NCI-H2196 treated with DMSO at 0.1 percent for 48 hours (cell line): ENCODE measurements around the gene SCFD2.
"Not testable (repeated sequence)": the region's sequence is repeated elsewhere in the genome, so short reads cannot be mapped to it uniquely, and the experiment has no call there.

Experiments used
- DNase-seq: peaks from one replicate; lab custom pipeline; 2025; ENCODE audit not compliant: unreplicated experiment; lab: John Stamatoyannopoulos, UW

Gene SCFD2

DNA sequence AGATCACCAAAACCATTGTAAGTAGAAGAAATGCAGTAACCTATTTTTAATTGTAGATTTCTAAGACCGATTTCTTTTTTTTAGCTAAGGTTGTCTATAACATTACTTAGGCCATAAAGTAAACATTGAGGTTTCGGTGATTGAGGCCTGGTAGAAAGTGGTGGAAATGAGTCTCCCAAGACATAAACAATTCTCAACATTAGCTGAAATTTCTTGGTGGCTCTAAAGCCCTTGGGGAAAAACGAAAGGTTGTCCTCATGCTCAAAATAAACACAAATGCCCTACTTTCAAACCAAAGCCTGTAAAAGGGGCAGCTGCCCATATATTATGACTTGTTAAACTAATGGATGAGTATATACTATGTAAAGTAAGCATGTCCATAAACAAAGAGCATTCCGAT is 98.8 kb downstream of the SCFD2 start:
- DNase-seq, result no peak

DNA sequence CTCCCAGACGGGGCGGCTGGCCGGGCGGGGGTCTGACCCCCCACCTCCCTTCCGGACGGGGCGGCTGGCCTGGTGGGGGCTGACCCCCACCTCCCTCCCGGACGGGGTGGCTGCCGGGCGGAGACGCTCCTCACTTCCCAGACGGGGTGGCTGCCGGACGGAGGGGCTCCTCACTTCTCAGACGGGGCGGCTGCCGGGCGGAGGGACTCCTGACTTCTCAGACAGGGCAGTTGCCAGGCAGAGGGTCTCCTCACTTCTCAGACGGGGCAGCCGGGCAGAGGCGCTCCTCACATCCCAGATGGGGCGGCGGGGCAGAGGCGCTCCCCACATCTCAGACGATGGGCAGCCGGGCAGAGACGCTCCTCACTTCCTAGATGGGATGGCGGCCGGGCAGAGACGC is 109.9 kb downstream of the SCFD2 start:
- DNase-seq, result not testable (repeated sequence)

DNA sequence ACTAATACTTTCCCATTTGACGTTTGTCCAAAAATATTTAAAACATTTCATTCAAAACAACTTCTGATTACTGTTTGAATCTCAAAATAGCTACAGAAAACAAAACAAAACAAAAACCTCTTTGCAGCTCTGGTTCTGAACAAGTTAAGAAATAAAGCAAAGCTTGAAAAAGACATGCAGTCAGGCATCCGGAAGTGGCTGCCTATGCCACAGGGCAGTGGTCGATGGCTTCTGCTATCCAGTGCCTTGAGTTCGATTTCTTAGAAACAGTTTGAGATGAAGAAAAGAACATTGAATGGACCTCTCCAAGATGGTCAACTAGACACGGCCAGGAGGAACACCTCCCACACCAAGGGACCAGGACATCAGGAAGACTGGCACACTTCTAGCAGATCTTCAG is 125.3 kb downstream of the SCFD2 start:
- DNase-seq, result no peak

GRCh38 chr4:53238352-53238751 is 127.5 kb downstream of the SCFD2 start:
- not testable (repeated sequence) for DNase-seq

DNA sequence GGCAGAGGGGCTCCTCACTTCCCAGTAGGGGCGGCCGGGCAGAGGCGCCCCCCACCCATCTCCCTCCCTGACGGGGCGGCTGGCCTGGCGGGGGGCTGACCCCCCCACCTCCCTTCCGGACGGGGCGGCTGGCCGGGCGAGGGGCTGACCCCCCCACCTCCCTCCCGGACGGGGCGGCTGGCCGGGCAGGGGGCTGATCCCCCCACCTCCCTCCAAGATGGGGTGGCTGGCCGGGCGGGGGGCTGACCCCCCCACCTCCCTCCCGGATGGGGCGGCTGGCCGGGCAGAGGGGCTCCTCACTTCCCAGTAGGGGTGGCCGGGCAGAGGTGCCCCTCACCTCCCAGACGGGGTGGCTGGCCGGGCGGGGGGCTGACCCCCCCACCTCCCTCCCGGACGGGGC is 128.1 kb downstream of the SCFD2 start:
- not testable (repeated sequence) for DNase-seq

DNA sequence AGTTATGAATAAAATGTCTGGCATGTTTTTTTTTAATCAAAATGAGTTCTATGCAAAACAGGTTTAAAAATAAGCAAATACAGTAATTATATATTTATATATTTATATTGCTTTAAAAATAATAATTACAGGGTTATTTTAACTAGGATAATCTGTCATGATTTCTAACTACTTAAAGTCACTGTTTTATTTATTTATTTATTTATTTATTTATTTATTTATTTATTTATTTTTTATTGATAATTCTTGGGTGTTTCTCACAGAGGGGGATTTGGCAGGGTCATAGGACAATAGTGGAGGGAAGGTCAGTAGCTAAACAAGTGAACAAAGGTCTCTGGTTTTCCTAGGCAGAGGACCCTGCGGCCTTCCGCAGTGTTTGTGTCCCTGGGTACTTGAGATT is 129.2 kb downstream of the SCFD2 start:
- DNase-seq, result not testable (repeated sequence)

GRCh38 chr4:53235547-53235946 is 130.3 kb downstream of the SCFD2 start:
- no peak for DNase-seq

DNA sequence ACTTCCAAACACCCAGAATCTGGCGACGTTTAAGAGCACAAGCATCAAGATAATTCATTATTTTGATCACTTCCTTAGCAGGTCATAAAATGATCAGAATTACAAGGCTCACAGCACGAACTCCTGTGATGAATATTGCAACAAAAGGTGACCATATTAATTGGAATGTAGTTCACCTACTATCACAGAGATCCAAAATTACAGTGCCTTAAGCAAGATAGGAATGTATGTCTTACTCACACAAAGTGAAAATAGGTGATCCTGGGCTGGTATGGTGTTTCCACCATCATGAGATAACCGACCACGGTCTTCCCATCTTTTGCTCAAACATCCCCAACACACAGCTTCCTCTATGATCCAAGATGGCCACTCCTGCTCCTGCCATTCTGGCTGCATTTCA is 131.2 kb downstream of the SCFD2 start:
- DNase-seq, result no peak

DNA sequence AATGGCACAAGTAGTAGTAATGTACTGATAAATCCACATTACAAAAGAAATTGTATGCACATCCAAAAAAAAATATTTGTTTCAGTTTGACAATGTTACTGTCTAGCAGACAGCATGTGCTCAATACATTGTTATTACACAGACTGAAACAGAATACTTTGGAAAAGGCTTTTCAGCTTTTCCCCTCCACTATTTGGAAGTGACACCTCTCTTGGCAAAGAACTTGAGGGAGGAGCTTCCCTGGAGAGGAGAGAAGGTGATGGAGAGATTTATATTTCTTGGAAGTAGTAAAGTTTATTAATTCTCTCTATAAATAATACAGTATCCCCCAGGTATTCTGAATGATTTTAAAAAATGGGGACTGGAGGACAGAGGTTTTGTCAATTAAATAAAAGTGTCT is 131.8 kb downstream of the SCFD2 start:
- DNase-seq, result no peak

- DNase-seq, result no peak
Measured at GRCh38 chr4:53233114-53233795, 132.6 kb downstream of the SCFD2 start.

- no peak for DNase-seq
Measured at GRCh38 chr4:53232371-53232770, 133.5 kb downstream of the SCFD2 start.

GRCh38 chr4:53228036-53228435 is 137.8 kb downstream of the SCFD2 start:
- DNase-seq, result no peak

GRCh38 chr4:53227451-53227850 is 138.4 kb downstream of the SCFD2 start:
- no peak for DNase-seq

DNA sequence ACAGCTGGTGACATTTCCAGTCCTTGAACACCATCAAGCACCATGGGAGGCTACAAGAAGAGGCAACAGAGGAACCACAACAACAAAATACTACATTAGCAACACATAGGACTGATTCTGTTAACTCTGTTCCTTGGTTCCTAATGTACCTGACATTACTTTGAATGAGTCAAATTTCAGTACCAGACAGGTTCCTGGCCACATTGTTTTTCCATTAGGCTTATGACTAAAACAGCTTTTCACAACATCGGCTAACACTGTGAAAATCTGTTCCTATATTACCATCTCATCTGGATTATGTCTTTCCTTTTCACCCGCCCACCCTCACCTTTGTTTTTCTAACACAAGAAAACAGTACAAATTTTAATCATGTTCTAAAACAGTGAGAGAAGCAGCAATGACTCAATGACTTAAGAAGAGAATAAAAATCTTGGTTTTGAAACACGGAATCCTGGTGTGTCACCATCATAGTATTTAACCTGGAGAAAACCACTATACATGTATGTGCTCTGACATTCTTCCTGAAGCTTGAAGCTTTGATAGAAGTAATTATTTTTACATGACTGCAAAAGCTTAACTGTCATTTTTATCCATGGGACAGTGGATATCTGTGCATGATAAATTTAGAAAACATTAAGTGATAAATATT is 143.9 kb downstream of the SCFD2 start:
- no peak for DNase-seq

DNA sequence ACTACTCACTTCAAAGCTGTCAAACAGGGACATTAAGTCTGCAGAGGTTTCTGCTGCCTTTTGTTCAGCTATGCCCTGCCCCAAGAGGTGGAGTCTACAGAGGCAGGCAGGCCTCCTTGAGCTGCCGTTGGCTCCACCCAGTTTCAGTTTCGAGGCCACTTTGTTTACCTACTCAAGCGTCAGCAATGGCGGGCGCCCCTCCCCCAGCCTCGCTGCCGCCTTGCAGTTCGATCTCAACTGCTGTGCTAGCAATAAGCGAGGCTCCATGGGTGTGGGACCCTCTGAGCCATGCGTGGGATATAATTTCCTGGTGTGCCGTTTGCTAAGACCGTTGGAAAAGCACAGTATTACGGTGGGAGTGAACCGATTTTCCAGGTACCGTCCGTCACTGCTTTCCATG is 146.7 kb downstream of the SCFD2 start:
- not testable (repeated sequence) for DNase-seq

DNA sequence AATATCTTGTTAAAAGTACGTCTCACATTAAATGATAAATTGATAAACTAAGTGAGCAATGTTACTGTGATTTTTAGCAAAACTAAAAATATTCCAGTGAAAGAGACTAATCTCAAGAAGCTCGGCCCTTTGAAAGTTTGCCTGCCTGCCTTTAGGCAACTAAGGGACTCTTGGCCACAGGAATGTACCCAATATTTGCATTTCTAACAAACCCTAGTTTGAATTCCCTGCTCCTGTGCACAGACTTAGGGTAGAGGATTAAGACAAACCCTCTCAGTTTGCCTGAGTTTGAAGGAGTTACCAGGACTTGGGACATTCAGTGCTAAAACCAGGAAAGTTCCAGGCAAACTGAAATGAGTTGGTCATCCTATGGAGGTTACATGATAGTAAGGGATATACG is 157.1 kb downstream of the SCFD2 start:
- no peak for DNase-seq

DNA sequence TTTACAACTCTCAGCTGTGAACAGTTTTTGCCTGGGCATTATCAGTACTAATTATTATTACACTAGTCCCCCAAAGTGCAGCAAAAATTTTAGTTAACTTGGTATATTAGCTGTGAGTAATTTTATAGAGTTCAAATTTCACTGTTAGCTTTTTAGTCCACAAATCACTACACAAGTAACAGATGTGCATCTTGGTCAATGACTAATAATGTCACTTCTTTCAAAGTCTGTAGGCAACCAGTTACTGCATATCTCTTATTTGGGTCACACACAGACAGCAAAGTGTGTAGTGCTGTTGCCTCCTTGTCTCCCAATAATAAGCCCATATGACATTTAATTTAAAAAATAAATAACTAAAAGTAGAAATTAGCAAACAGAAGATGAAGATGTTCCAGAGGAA is 159.9 kb downstream of the SCFD2 start:
- no peak for DNase-seq

DNA sequence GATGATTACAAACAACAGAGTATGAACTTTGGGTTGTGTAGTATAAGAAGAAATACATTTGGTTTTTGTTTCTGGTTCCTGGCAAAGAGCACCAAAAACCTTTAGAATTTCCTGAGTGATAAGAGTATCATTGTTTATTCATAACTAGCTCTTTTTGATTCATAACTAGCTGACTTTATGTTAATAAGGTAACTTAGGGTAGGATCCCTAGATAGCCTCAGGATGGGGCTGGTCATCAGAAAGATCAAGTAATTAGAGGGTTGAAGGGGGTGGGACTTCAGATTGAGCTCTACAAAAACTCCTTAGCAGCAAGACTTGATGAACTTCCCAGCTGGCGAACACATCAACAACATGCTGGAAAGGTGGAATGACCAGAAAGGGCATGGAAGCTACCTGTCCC is 166.5 kb downstream of the SCFD2 start:
- no peak for DNase-seq

- DNase-seq, result no peak
Measured at GRCh38 chr4:53197772-53198142, 168.1 kb downstream of the SCFD2 start.

DNA sequence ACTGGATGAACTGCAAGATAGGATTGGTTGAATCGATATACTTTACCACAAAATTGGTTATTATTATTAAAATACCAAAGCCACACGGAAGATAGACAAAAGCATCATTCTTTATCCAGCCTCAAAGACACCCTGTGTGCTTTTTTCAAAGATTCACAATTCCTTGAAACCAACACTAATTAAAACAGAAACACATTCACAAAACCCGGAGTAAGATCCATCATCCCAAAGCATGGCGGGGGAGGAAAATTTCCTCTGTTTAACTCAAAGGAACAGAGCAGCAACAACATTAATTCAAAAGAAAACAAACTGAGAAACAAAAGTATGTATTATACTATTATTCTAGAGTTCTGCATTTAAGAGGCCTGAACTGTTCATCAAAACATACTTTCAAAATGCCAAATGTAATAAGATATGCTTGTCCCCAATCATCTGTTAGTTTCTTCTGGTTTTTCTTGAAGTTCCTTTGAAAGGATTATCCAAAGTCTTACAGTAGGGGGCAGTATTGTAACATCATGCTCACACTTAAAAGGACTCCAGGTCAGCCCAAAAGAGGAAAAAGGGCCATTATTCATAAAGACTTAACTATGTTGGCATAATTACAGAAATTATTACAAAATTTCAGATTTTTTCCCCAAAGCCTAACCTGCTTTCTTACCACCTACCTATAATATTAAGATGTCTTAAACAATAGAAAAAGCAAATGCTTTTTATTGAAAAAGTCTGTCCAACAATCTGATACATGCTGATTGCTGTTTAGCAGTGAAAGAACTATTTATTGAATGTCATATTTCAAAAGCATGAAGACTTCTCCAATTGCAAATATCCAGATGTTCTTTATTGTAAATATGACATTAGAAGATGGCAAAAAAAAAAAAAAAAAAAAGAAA is 168.7 kb downstream of the SCFD2 start:
- no peak for DNase-seq

GRCh38 chr4:53195815-53196661 is 169.8 kb downstream of the SCFD2 start:
- no peak for DNase-seq
